AG04449 (cell line): ENCODE data around the gene TBR1.

Experiments used
- CTCF ChIA-PET: fragments of 350-600 bp; formaldehyde crosslinking; extraction: SDS; loops from one replicate; lab custom pipeline; 2021; ENCODE audit warnings: antibody characterized with exemption; lab: Yijun Ruan, JAX
- POLR2A ChIA-PET: fragments of 400-600, 350-600 bp; formaldehyde crosslinking; extraction: SDS; loops from one replicate; lab custom pipeline; 2020; ENCODE audit warnings: antibody characterized with exemption, inconsistent platforms; lab: Yijun Ruan, JAX
- DNase-seq: peaks from one replicate; pipeline ENCODE4 v3.0.0-alpha.2; 2010; ENCODE audit warnings: low read depth, low spot score
- H3K4me3 ChIP-seq: 2 replicates; pipeline ENCODE4 v1.5.1; 2011; ENCODE audit warnings: low read depth, mild to moderate bottlenecking, control low read depth, low read length
- CTCF ChIP-seq: IDR thresholded peaks from one replicate; pipeline ENCODE4 v1.5.1; 2011; ENCODE audit warnings: mild to moderate bottlenecking, moderate library complexity, low read length, control low read depth, inconsistent platforms; ENCODE audit not compliant: insufficient read depth; ENCODE audit errors: missing control alignments

Gene TBR1

GRCh38 chr2:161374446-161374845, 41.7 kb upstream of the TBR1 start:
- no peak for DNase-seq
- CTCF ChIA-PET, result interaction anchor here (1.2 kb wide), 1 partner anchor 19 kb away, joined by 3 read pairs; no protein-coding TSS in a partner anchor
- TF ChIP-seq CTCF, result no peak
- POLR2A ChIA-PET, result no interaction called here
- no peak overlapping the region for H3K4me3 ChIP-seq

- TF ChIP-seq CTCF, result no peak
- H3K4me3 ChIP-seq, result no peak overlapping the region
- POLR2A ChIA-PET, result no interaction called here
- no peak for DNase-seq
- CTCF ChIA-PET, result no interaction called here
These were observed 36.4 kb upstream of the TBR1 start for GRCh38 chr2:161379740-161380139.

GRCh38 chr2:161381546-161381945, 34.6 kb upstream of the TBR1 start:
- no peak for TF ChIP-seq CTCF
- H3K4me3 ChIP-seq, result no peak overlapping the region
- DNase-seq, result no peak
- POLR2A ChIA-PET, result no interaction called here
- CTCF ChIA-PET, result interaction anchor here (0.8 to 1.3 kb wide), 3 partner anchors 11 to 131 kb away, joined by 3 read pairs; no protein-coding TSS in a partner anchor

GRCh38 chr2:161382747-161383146, 33.4 kb upstream of the TBR1 start:
- H3K4me3 ChIP-seq, result no peak overlapping the region
- CTCF ChIA-PET, result interaction anchor here (1.2 kb wide), 1 partner anchor 28 kb away, joined by 3 read pairs; no protein-coding TSS in a partner anchor
- POLR2A ChIA-PET, result no interaction called here
- DNase-seq, result no peak
- TF ChIP-seq CTCF, result no peak

- ChIA-PET POLR2A (no interaction called here), CTCF (no interaction called here)
- TF ChIP-seq CTCF, result no peak
- no peak overlapping the region for H3K4me3 ChIP-seq
- no peak for DNase-seq
These were observed 31.2 kb upstream of the TBR1 start for GRCh38 chr2:161384864-161385263.

- TF ChIP-seq CTCF, result no peak
- no peak for DNase-seq
- H3K4me3 ChIP-seq, result no peak overlapping the region
- POLR2A ChIA-PET, result no interaction called here
- CTCF ChIA-PET, result no interaction called here
These were observed 29.8 kb upstream of the TBR1 start for GRCh38 chr2:161386228-161386824.
